ENCODE results near the gene C19orf47. TPM values are rescaled to one million over a fixed set of nuclear protein-coding genes. Genes with fewer than 3 reads are reported as not detected.

C19orf47 gene
- total RNA-seq, 4 donors from 2014 or later: 10.0 to 14.1 (median 11.7) TPM

DNA sequence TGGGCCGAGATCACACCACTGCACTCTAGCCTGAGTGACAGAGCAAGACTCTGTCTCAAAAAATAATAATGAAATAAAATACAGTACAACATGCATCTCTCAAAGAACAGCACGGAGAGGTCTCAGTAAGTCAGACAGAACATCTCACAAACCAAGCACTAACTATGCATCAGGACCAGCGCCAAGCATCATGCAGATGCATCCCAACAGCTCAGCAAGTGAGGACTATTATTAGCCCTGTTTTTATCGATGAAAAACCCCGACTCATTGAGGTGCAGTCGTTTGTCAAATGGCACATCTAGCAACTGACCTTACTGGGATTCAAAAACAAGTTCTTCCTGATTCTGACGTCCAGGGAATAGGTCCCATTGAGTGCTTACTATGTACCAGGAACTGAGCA is 3.8 kb downstream of the C19orf47 start:
- no peak for DNase-seq
- H3K4me1 ChIP-seq: peaks cover 11 to 48% (median 14%) of the 10 kb centered on the region in 3 donors
- 68 to 72% methylated on average over 6 to 7 of the region's 7 CpGs for WGBS, 2 donors
- H3K27ac ChIP-seq: peak overlapping the region in 1 of 4 donors; percentile 65
- H3K27me3 ChIP-seq: no peaks in the 10 kb centered on the region
- H3K4me3 ChIP-seq: no peak overlapping the region
- TF ChIP-seq, protein P1, sequence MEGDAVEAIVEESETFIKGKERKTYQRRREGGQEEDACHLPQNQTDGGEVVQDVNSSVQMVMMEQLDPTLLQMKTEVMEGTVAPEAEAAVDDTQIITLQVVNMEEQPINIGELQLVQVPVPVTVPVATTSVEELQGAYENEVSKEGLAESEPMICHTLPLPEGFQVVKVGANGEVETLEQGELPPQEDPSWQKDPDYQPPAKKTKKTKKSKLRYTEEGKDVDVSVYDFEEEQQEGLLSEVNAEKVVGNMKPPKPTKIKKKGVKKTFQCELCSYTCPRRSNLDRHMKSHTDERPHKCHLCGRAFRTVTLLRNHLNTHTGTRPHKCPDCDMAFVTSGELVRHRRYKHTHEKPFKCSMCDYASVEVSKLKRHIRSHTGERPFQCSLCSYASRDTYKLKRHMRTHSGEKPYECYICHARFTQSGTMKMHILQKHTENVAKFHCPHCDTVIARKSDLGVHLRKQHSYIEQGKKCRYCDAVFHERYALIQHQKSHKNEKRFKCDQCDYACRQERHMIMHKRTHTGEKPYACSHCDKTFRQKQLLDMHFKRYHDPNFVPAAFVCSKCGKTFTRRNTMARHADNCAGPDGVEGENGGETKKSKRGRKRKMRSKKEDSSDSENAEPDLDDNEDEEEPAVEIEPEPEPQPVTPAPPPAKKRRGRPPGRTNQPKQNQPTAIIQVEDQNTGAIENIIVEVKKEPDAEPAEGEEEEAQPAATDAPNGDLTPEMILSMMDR (IDR thresholded peaks at IDR 0.05): no peak
- TF ChIP-seq POLR2A (IDR thresholded peaks at IDR 0.05): no peak
- no peaks in the 10 kb centered on the region for H3K9me3 ChIP-seq
- intact Hi-C loops (cut with DNase I): no loop called here
- peaks cover 0 to 24% (median 0%) of the 10 kb centered on the region in 3 donors for H3K36me3 ChIP-seq

DNA sequence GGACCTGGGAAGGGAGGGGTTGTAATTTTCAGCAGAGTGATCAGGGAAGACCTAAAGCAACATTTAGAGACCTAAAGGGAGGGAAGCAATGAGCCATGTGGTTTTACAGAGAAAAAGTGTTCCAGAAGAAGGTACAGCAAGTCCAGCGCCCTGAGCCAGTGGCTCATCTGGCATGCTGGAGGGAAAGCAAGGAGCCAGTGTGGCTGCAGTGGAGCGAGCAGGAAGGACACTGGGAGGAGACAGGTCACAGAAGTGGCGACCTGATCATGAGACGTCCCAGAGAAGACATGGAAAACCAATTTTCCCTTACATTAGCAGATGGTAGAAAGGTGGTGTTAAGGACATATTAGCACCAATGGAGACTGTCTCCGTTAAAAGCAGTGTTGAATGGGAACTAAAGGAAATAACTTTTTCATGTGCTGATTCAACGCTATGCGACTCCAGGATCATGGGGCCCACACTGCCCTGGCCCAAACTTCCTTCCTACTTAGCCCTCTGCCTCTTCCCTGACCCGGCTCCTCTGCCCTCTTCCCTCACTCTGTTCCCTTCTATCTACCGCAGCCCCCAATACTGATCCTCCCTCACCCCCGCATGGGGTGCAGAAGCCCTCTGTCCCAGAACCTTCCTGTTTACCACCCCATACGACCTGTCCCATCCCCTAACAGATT is 5.4 kb downstream of the C19orf47 start:
- Histone ChIP-seq H3K9me3 (no peaks in the 10 kb centered on the region), H3K27me3 (no peaks in the 10 kb centered on the region), H3K4me3 (no peak overlapping the region), H3K36me3 (peaks cover 0 to 36% (median 0%) of the 10 kb centered on the region in 3 donors), H3K4me1 (peaks cover 8 to 41% (median 14%) of the 10 kb centered on the region in 3 donors), H3K27ac (peak overlapping the region in 3 of 4 donors; percentile 58 to 72 (median 62))
- intact Hi-C loops (cut with DNase I): no loop called here
- no peak for DNase-seq
- TF ChIP-seq POLR2A (IDR thresholded peaks at IDR 0.05): no peak
- TF ChIP-seq, protein P1 (IDR thresholded peaks at IDR 0.05): no peak
- 84 to 86% methylated on average over 10 to 11 of the region's 11 CpGs for WGBS, 2 donors

DNA sequence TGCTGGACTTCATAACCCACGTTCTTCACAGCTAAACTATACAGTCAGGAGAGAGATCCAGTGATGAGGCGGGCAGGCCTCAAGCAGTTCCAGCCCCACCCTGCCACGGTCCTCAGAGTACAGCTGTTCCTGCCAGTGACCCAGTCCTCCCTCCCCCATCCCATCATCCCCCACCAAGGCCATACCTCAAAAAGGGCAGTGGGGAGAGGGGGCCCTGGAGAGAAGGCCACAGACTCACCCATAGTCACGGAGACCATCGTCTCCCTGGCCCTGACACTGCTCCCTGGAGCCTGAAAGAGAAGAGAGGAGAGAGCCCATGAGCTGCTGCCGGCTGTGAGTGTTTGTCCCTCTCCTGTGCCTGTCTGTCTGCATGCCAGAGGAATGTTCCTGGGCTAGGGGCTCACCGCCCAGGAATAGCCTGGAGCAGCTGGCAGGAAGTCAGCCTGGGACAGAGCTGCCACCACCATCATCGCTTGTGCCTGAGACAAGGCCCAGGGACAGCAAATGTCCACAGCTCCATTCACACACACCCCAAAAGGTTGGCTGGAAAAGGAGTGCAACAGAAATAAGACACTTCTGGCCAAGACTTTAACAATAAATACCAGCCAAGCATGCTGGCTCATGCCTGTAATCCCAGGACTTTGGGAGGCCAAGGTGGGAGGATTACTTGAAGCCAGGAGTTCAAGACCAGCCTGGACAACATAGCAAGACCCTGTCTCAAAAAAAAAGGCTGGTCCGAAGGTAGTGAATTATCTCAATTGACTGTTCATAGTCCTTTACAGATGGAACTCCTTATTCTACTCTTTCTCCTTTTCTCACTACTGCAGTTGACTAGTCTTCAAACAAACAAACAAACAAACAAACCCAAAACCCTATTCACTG is 6.4 kb downstream of the C19orf47 start:
- WGBS, 2 donors: 61 to 73% methylated on average over 5 to 9 of the region's 9 CpGs
- TF ChIP-seq, protein P1 (IDR thresholded peaks at IDR 0.05): no peak
- TF ChIP-seq POLR2A (IDR thresholded peaks at IDR 0.05): no peak
- Histone ChIP-seq H3K9me3 (no peaks in the 10 kb centered on the region), H3K27ac (peak overlapping the region; percentile 30 to 72 (median 60)), H3K27me3 (no peaks in the 10 kb centered on the region), H3K4me1 (peaks cover 0 to 32% (median 6%) of the 10 kb centered on the region in 3 donors), H3K4me3 (no peak overlapping the region), H3K36me3 (peaks cover 0 to 36% (median 0%) of the 10 kb centered on the region in 3 donors)
- no peak for DNase-seq
- intact Hi-C loops (cut with DNase I): no loop called here

DNA sequence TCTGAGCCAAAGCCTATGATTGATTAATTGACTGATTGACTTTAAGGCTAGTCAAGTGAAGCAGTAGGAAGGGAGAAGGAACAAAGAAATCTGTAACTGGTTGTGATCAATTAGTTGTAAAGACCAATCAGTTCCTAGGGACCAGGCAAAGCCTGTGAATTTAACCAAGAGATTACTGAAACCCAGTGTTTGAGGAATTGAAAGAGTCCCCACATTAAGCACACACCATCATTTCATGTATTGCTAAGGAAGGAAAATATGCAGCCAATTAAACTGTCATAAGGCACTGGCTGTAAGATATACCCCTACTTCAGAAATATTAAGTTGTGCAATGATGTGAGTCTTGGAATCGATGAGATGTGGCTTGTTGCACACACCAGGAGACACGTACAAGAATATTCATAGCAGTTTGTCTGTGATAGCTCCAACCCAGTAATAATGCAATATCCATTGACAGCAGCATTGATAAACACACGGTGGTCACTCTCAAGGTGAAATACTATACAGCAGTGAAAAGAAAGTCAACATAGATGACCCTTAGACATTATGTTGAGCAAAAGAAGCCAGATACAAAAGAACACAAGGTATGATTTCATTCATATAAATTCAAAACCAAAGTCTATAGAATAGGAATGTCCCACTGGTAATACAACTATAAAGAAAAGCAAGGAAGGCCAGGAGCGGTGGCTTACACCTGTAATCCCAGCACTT is 9.0 kb downstream of the C19orf47 start:
- no peak for DNase-seq
- Histone ChIP-seq H3K4me3 (no peak overlapping the region), H3K36me3 (peaks cover 0 to 62% (median 0%) of the 10 kb centered on the region in 3 donors), H3K9me3 (no peaks in the 10 kb centered on the region), H3K4me1 (peaks cover 0 to 14% (median 6%) of the 10 kb centered on the region in 3 donors), H3K27me3 (no peaks in the 10 kb centered on the region), H3K27ac (no peak overlapping the region)
- no peak for TF ChIP-seq POLR2A (IDR thresholded peaks at IDR 0.05)
- TF ChIP-seq, protein P1 (IDR thresholded peaks at IDR 0.05): no peak
- intact Hi-C loops (cut with DNase I): no loop called here
- 92 to 93% methylated on average over 4 of the region's 4 CpGs for WGBS, 2 donors

Data from esophagus squamous epithelium (tissue), 5 donors.